Spleen (tissue), 11 donors: ENCODE data around the gene HOMER3. TPM values are rescaled to one million over a fixed set of nuclear protein-coding genes. Genes with fewer than 3 reads are reported as not detected.
A peak's percentile ranks its signal among the peaks of the same experiment; 100 is the strongest.

Experiments used
- DNase-seq: peaks from one replicate; pipeline ENCODE4 v3.0.0-alpha.2; 2020
- H3K27ac ChIP-seq, 8 donors: fragments of 200-600 bp; sonication (generic) in 7 of 8; 1 replicate in 4 of 8; 2 replicates in 4 of 8; pipeline versions ENCODE4 v1.5.0 to v1.8.0; 2016 to 2021; ENCODE audit warnings: inconsistent platforms in 4 of 8, mild to moderate bottlenecking in 4 of 8, moderate library complexity in 1 of 8
- H3K27me3 ChIP-seq, 7 donors: fragments of 200-600 bp; sonication (generic) in 6 of 7; replicated peaks in 1 of 7; 1 replicate in 4 of 7; 2 replicates in 3 of 7; pipeline versions ENCODE4 v1.5.0 to v1.8.0; 2016 to 2021; ENCODE audit warnings: inconsistent platforms in 3 of 7, mild to moderate bottlenecking in 1 of 7
- H3K36me3 ChIP-seq, 6 donors: fragments of 200-600 bp; sonication (generic) in 5 of 6; 1 replicate in 4 of 6; 2 replicates in 2 of 6; pipeline versions ENCODE4 v1.5.0 to v1.8.0; 2016 to 2021; ENCODE audit warnings: inconsistent platforms in 2 of 6
- H3K4me1 ChIP-seq, 6 donors: fragments of 200-600 bp; sonication (generic) in 5 of 6; 1 replicate in 3 of 6; 2 replicates in 3 of 6; pipeline versions ENCODE4 v1.5.0 to v1.8.0; 2016 to 2021; ENCODE audit warnings: inconsistent platforms in 3 of 6
- H3K4me3 ChIP-seq, 8 donors: fragments of 200-600 bp; sonication (generic) in 7 of 8; 1 replicate in 4 of 8; 2 replicates in 4 of 8; pipeline versions ENCODE4 v1.5.0 to v1.8.0; 2016 to 2021; ENCODE audit warnings: inconsistent platforms in 4 of 8, mild to moderate bottlenecking in 4 of 8, moderate library complexity in 2 of 8
- H3K9me3 ChIP-seq, 8 donors: fragments of 200-600 bp; sonication (generic) in 7 of 8; 1 replicate in 4 of 8; 2 replicates in 4 of 8; pipeline versions ENCODE4 v1.5.0 to v1.8.0; 2016 to 2021; ENCODE audit warnings: inconsistent platforms in 4 of 8
- CTCF ChIP-seq, 11 experiments: fragments of 200-600 bp in 7 of 11; fragments of 450-650 bp in 4 of 11; sonication (generic) in 4 of 11; IDR thresholded peaks in 8 of 11; conservative IDR thresholded peaks in 3 of 11; 1 replicate in 7 of 11; 2 replicates in 4 of 11; pipeline versions ENCODE4 v1.4.0 to v1.8.0; 2016 to 2021; ENCODE audit warnings: antibody characterized with exemption in 11 of 11, inconsistent platforms in 4 of 11, mild to moderate bottlenecking in 1 of 11
- POLR2A ChIP-seq, 3 donors: fragments of 450-650 bp; IDR thresholded peaks; one replicate each; pipeline ENCODE4 v1.5.1; 2017; ENCODE audit warnings: antibody characterized with exemption in 3 of 3, mild to moderate bottlenecking in 1 of 3
- POLR2AphosphoS5 ChIP-seq, 3 donors: sonication (generic); formaldehyde crosslinking; IDR thresholded peaks; one replicate each; pipeline ENCODE4 v1.5.1; 2017; ENCODE audit warnings: antibody characterized with exemption in 3 of 3
- WGBS, 5 donors: extraction: QIAGEN DNeasy Blood & Tissue Kit in 3 of 5; methylation state at CpG; one replicate each; pipeline versions ENCODE4 v1.1.5 to v1.1.7; 2013 to 2018; 5-methylcytosine and 5-hydroxymethylcytosine counted together
- intact Hi-C: fragments of 100-400 bp; cut with DNase I; formaldehyde crosslinking; loops from one replicate; pipeline ENCODE4 v1.15.0; 2023; ENCODE audit warnings: low total_unique reads
- polyA plus RNA-seq, 3 donors: library from polyadenylated mRNA; stranded (reverse); fragments of 200-250 nt; gene quantifications; one replicate each; pipeline ENCODE4 v1.2.1, GENCODE V29; 2013
- total RNA-seq, 7 donors: library from RNA; depleted of rRNA in 3 of 7; stranded (reverse); fragments of >200 nt in 3 of 7; fragmentation: NEBNext Ultra II Directional in 4 of 7; extraction: Animal tissue kit (Norgen Biotek cat#: 25700) in 4 of 7; gene quantifications; one replicate each; pipeline versions ENCODE4 v1.1.0 to v1.2.1, GENCODE V29; 2016 to 2021
- donor health status: healthy with polysubstance abuse.
- donor health status: DM: no; HTN: no; CAD: no; lungs with moderate emphysema.
- donor health status: DM: no; HTN: no; CAD: no.
- donor health status: Bipolar disorder and iron deficiency.
- donor health status: healthy.
- donor health status: DM: no; HTN: no; CAD: no.
- donor health status: DM: yes; HTN: yes; CAD: no.

The HOMER3 gene
- total and polyA plus RNA-seq, 10 donors, result 22.4 to 279 (median 86.5) TPM

GRCh38 chr19:18928018-18928805 is 12.8 kb downstream of the HOMER3 start:
- no peak for DNase-seq
- H3K36me3 ChIP-seq, result peaks cover 0 to 93% (median 68%) of the 10 kb centered on the region in 6 donors
- no peaks in the 10 kb centered on the region for H3K9me3 ChIP-seq
- no peak overlapping the region for H3K4me3 ChIP-seq
- TF ChIP-seq POLR2AphosphoS5 (IDR thresholded peaks at IDR 0.05) (peak; percentile 7 to 71 (median 20)), POLR2A (IDR thresholded peaks at IDR 0.05) (no peak)
- peaks cover 0 to 18% (median 15%) of the 10 kb centered on the region in 6 donors for H3K4me1 ChIP-seq
- intact Hi-C loops, result no loop called here
- H3K27ac ChIP-seq, result peak overlapping the region in 1 of 8 donors; percentile 14
- 86 to 90% (median 90%) methylated on average over 14 to 26 of the region's 26 CpGs for WGBS, 5 donors
- H3K27me3 ChIP-seq, result peaks cover 0 to 14% (median 0%) of the 10 kb centered on the region in 7 donors

GRCh38 chr19:18924684-18925213 is 16.3 kb downstream of the HOMER3 start:
- no peak overlapping the region for H3K4me3 ChIP-seq
- WGBS, 5 donors, result 90 to 96% (median 92%) methylated on average over 14 to 15 of the region's 15 CpGs
- peaks cover 12 to 20% (median 18%) of the 10 kb centered on the region in 6 donors for H3K4me1 ChIP-seq
- TF ChIP-seq POLR2A (IDR thresholded peaks at IDR 0.05), result no peak
- peak in 1 of 3 donors; percentile 25 for TF ChIP-seq POLR2AphosphoS5 (IDR thresholded peaks at IDR 0.05)
- no peak for TF ChIP-seq CTCF (IDR thresholded peaks at IDR 0.05 in 8 of 11, conservative IDR thresholded peaks at IDR 0.05 in 3 of 11)
- no peaks in the 10 kb centered on the region for H3K27me3 ChIP-seq
- intact Hi-C loops, result no loop called here
- no peaks in the 10 kb centered on the region for H3K9me3 ChIP-seq
- peaks cover 0 to 93% (median 81%) of the 10 kb centered on the region in 6 donors for H3K36me3 ChIP-seq
- H3K27ac ChIP-seq, result no peak overlapping the region
- no peak for DNase-seq

GRCh38 chr19:18922228-18922985 is 18.6 kb downstream of the HOMER3 start:
- Histone ChIP-seq H3K27ac (no peak overlapping the region), H3K4me3 (no peak overlapping the region), H3K36me3 (peaks cover 0 to 70% (median 61%) of the 10 kb centered on the region in 6 donors), H3K9me3 (no peaks in the 10 kb centered on the region), H3K4me1 (peaks cover 25 to 38% (median 33%) of the 10 kb centered on the region in 6 donors), H3K27me3 (no peaks in the 10 kb centered on the region)
- peak; percentile 74 for DNase-seq
- 82 to 95% (median 87%) methylated on average over 20 to 29 of the region's 29 CpGs for WGBS, 5 donors
- intact Hi-C loops, result no loop called here
- TF ChIP-seq POLR2A (IDR thresholded peaks at IDR 0.05) (no peak), CTCF (IDR thresholded peaks at IDR 0.05 in 8 of 11, conservative IDR thresholded peaks at IDR 0.05 in 3 of 11) (no peak), POLR2AphosphoS5 (IDR thresholded peaks at IDR 0.05) (peak in 2 of 3 donors; percentile 19 to 25)

- DNase-seq, result peak; percentile 74
- Histone ChIP-seq H3K27ac (no peak overlapping the region), H3K27me3 (no peaks in the 10 kb centered on the region), H3K4me3 (no peak overlapping the region), H3K36me3 (peaks cover 0 to 66% (median 53%) of the 10 kb centered on the region in 6 donors), H3K9me3 (no peaks in the 10 kb centered on the region), H3K4me1 (peaks cover 26 to 46% (median 41%) of the 10 kb centered on the region in 6 donors)
- 86 to 95% (median 94%) methylated on average over 12 to 17 of the region's 17 CpGs for WGBS, 5 donors
- intact Hi-C loops, result no loop called here
- no peak for TF ChIP-seq POLR2AphosphoS5 (IDR thresholded peaks at IDR 0.05)
- TF ChIP-seq POLR2A (IDR thresholded peaks at IDR 0.05), result no peak
- no peak for TF ChIP-seq CTCF (IDR thresholded peaks at IDR 0.05 in 8 of 11, conservative IDR thresholded peaks at IDR 0.05 in 3 of 11)
Measured at GRCh38 chr19:18921593-18921992, 19.4 kb downstream of the HOMER3 start.
